ENCODE data around the gene RCC1. TPM values are rescaled to one million over a fixed set of nuclear protein-coding genes. Genes with fewer than 3 reads are reported as not detected.

RCC1 gene
- total and polyA plus RNA-seq, 4 donors: 2.2 to 21.8 (median 18.5) TPM

DNA sequence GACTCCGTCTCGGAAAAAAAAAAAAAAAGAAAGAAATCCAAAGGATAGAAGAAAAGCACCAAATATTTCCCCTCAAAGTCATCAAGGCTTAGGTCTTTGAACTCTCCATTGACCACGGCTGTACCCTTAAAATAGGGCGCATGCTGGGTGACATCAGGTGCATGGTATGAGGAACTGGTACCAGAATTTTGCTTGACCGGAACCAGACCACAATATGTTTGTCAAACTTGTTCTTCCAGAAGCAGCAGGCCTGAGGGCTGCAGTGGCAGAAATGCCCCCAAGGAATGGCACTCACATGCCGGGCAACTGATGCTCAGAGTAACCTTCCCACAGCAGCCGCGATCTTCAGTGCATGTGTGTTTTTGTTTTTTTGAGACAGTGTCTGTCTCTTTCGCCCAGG lies 21.0 kb downstream of the RCC1 start:
- Histone ChIP-seq H3K27ac (ENCODE audit: low read depth in 1 of 2, low read length in 2 of 2) (no peak overlapping the region), H3K4me3 (ENCODE audit: low read depth in 1 of 3, low read length in 3 of 3) (no peak overlapping the region), H3K27me3 (ENCODE audit: control insufficient read depth in 4 of 4, insufficient read depth in 4 of 4, low read length in 3 of 4) (no peaks in the 10 kb centered on the region), H3K9ac (ENCODE audit: low read depth in 1 of 2, low read length in 2 of 2) (no peak overlapping the region), H3K9me3 (ENCODE audit: control insufficient read depth in 4 of 4, low read length in 3 of 4) (no peaks in the 10 kb centered on the region), H3K4me1 (ENCODE audit: control insufficient read depth in 4 of 4, insufficient read depth in 4 of 4, low read length in 3 of 4) (no peaks in the 10 kb centered on the region), H3K36me3 (ENCODE audit: control insufficient read depth in 4 of 4, insufficient read depth in 3 of 4, low read depth in 1 of 4, low read length in 3 of 4) (peaks cover 0 to 3% (median under 1%) of the 10 kb centered on the region in 4 donors)
- WGBS: 95% methylated on average over 9 of the region's 9 CpGs
- no peak for DNase-seq (ENCODE audit: low spot score)
- TF ChIP-seq, protein P1, sequence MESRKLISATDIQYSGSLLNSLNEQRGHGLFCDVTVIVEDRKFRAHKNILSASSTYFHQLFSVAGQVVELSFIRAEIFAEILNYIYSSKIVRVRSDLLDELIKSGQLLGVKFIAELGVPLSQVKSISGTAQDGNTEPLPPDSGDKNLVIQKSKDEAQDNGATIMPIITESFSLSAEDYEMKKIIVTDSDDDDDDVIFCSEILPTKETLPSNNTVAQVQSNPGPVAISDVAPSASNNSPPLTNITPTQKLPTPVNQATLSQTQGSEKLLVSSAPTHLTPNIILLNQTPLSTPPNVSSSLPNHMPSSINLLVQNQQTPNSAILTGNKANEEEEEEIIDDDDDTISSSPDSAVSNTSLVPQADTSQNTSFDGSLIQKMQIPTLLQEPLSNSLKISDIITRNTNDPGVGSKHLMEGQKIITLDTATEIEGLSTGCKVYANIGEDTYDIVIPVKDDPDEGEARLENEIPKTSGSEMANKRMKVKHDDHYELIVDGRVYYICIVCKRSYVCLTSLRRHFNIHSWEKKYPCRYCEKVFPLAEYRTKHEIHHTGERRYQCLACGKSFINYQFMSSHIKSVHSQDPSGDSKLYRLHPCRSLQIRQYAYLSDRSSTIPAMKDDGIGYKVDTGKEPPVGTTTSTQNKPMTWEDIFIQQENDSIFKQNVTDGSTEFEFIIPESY (IDR thresholded peaks at IDR 0.05): no peak
- TF ChIP-seq, protein P2, sequence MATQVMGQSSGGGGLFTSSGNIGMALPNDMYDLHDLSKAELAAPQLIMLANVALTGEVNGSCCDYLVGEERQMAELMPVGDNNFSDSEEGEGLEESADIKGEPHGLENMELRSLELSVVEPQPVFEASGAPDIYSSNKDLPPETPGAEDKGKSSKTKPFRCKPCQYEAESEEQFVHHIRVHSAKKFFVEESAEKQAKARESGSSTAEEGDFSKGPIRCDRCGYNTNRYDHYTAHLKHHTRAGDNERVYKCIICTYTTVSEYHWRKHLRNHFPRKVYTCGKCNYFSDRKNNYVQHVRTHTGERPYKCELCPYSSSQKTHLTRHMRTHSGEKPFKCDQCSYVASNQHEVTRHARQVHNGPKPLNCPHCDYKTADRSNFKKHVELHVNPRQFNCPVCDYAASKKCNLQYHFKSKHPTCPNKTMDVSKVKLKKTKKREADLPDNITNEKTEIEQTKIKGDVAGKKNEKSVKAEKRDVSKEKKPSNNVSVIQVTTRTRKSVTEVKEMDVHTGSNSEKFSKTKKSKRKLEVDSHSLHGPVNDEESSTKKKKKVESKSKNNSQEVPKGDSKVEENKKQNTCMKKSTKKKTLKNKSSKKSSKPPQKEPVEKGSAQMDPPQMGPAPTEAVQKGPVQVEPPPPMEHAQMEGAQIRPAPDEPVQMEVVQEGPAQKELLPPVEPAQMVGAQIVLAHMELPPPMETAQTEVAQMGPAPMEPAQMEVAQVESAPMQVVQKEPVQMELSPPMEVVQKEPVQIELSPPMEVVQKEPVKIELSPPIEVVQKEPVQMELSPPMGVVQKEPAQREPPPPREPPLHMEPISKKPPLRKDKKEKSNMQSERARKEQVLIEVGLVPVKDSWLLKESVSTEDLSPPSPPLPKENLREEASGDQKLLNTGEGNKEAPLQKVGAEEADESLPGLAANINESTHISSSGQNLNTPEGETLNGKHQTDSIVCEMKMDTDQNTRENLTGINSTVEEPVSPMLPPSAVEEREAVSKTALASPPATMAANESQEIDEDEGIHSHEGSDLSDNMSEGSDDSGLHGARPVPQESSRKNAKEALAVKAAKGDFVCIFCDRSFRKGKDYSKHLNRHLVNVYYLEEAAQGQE (IDR thresholded peaks at IDR 0.05): no peak
- no peak for TF ChIP-seq SP1 (IDR thresholded peaks at IDR 0.05)
- TF ChIP-seq TAF1 (conservative IDR thresholded peaks at IDR 0.05): no peak
- no peak for TF ChIP-seq EGR1 (IDR thresholded peaks at IDR 0.05; ENCODE audit: low read depth in 2 of 2)
- no peak for TF ChIP-seq RXRA (IDR thresholded peaks at IDR 0.05)
- TF ChIP-seq, protein P3, sequence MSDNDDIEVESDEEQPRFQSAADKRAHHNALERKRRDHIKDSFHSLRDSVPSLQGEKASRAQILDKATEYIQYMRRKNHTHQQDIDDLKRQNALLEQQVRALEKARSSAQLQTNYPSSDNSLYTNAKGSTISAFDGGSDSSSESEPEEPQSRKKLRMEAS (IDR thresholded peaks at IDR 0.05): no peak
- no peak for TF ChIP-seq YY1 (IDR thresholded peaks at IDR 0.05)
- no peak for TF ChIP-seq RAD21 (IDR thresholded peaks at IDR 0.05)
- no peak for TF ChIP-seq JUND (IDR thresholded peaks at IDR 0.05)
- TF ChIP-seq HNF4G (IDR thresholded peaks at IDR 0.05): no peak
- TF ChIP-seq, protein P4, sequence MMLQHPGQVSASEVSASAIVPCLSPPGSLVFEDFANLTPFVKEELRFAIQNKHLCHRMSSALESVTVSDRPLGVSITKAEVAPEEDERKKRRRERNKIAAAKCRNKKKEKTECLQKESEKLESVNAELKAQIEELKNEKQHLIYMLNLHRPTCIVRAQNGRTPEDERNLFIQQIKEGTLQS (IDR thresholded peaks at IDR 0.05): no peak
- TF ChIP-seq FOXA2 (IDR thresholded peaks at IDR 0.05): no peak
- no peak for TF ChIP-seq HNF4A (conservative IDR thresholded peaks at IDR 0.05)

DNA sequence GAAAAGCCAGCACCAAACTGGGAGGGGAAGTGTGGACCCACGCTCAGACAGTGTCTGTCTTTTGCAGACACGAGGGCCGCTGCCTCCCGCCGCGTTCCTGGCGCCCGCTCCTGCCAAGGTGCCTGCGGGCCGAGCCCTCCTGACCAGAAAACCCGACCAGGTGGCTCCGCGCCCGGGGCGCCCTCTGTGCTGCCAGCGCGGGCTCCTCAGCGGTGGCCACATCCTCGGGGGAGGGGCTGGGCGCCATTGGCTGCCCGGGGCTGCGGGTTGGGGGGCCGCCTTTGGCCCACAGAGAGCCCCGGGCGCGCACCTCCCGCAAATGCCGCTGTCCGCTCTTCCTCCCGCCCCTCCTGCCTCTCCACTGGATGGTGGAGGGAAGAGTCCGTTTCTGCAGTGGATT lies 24.6 kb downstream of the RCC1 start:
- 97% methylated on average over 31 of the region's 31 CpGs for WGBS
- Histone ChIP-seq H3K27ac (ENCODE audit: low read depth in 1 of 2, low read length in 2 of 2) (no peak overlapping the region), H3K9me3 (ENCODE audit: control insufficient read depth in 4 of 4, low read length in 3 of 4) (no peaks in the 10 kb centered on the region), H3K4me3 (ENCODE audit: low read depth in 1 of 3, low read length in 3 of 3) (no peak overlapping the region), H3K27me3 (ENCODE audit: control insufficient read depth in 4 of 4, insufficient read depth in 4 of 4, low read length in 3 of 4) (no peaks in the 10 kb centered on the region), H3K9ac (ENCODE audit: low read depth in 1 of 2, low read length in 2 of 2) (no peak overlapping the region), H3K36me3 (ENCODE audit: control insufficient read depth in 4 of 4, insufficient read depth in 3 of 4, low read depth in 1 of 4, low read length in 3 of 4) (peaks cover 0 to 8% (median 6%) of the 10 kb centered on the region in 4 donors), H3K4me1 (ENCODE audit: control insufficient read depth in 4 of 4, insufficient read depth in 4 of 4, low read length in 3 of 4) (no peaks in the 10 kb centered on the region)
- TF ChIP-seq HNF4A (conservative IDR thresholded peaks at IDR 0.05): no peak
- no peak for TF ChIP-seq EGR1 (IDR thresholded peaks at IDR 0.05; ENCODE audit: low read depth in 2 of 2)
- TF ChIP-seq SP1 (IDR thresholded peaks at IDR 0.05): no peak
- TF ChIP-seq, protein P1 (IDR thresholded peaks at IDR 0.05): no peak
- TF ChIP-seq, protein P2 (IDR thresholded peaks at IDR 0.05): no peak
- TF ChIP-seq YY1 (IDR thresholded peaks at IDR 0.05): no peak
- no peak for TF ChIP-seq RAD21 (IDR thresholded peaks at IDR 0.05)
- DNase-seq (ENCODE audit: low spot score): no peak

Measured in liver (tissue), 9 donors.